ENCODE measurements around the gene PYGO2. TPM values are rescaled to one million over a fixed set of nuclear protein-coding genes. Genes with fewer than 3 reads are reported as not detected.
A peak's percentile ranks its signal among the peaks of the same experiment; 100 is the strongest.

Gene PYGO2
- polyA plus RNA-seq, 1 experiment: 19.3 TPM

DNA sequence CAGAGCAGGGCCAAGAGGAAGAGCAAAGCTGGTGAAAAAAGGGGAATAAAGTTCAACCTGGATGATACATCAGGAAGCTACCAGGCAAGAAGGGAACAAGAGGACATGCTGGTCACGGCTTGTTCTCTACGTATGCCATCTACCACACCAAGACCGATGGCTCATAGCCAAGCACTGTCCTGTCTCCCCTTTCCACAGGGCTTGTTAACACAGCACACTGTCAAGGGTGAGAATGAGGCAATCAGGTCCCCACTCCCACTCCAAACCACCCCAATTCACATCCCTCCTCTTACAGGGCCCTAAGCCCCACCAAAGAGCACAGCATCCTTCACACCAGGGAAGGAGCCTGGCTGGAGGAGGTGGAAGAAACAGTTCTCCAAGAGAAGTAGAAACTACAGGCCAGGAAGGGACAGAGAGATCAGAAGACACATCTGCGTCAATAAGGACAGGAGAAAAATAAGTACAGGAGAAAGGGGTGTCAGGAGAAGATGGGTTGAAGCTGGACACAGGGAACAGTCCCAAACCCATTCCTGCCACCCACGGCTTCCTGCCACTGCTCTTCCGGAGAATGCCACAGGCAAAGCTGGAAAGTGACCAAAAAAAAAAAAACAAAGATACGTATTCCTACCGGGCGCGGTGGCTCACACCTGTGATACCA is 9.9 kb upstream of the PYGO2 start:
- ChIA-PET CTCF (interaction anchor here (1.0 to 4.4 kb wide), 6 partner anchors 16 to 412 kb away, joined by 3 to 19 read pairs (median 7); partner anchors contain the start of genes ADAM15, KRTCAP2 and PBXIP1), POLR2A (interaction anchor here (0.9 to 5.0 kb wide), 9 partner anchors 10 to 80 kb away, joined by 4 to 59 read pairs (median 10); partner anchors contain the start of genes ADAM15, FLAD1, LENEP and PBXIP1)
- no peak for DNase-seq (ENCODE audit: low read depth, low spot score)
- Histone ChIP-seq H3K27me3 (ENCODE audit: control insufficient read depth, insufficient read depth, low read length) (no peaks in the 10 kb centered on the region), H3K27ac (ENCODE audit: low read depth, low read length) (peak overlapping the region; percentile 90), H3K4me3 (ENCODE audit: low read depth, low read length) (peak overlapping the region; percentile 61), H3K9me3 (ENCODE audit: control insufficient read depth, insufficient read depth, low read length) (peaks cover 3% of the 10 kb centered on the region; the same call in 1 of the 2 replicates)
- TF ChIP-seq, protein P1, sequence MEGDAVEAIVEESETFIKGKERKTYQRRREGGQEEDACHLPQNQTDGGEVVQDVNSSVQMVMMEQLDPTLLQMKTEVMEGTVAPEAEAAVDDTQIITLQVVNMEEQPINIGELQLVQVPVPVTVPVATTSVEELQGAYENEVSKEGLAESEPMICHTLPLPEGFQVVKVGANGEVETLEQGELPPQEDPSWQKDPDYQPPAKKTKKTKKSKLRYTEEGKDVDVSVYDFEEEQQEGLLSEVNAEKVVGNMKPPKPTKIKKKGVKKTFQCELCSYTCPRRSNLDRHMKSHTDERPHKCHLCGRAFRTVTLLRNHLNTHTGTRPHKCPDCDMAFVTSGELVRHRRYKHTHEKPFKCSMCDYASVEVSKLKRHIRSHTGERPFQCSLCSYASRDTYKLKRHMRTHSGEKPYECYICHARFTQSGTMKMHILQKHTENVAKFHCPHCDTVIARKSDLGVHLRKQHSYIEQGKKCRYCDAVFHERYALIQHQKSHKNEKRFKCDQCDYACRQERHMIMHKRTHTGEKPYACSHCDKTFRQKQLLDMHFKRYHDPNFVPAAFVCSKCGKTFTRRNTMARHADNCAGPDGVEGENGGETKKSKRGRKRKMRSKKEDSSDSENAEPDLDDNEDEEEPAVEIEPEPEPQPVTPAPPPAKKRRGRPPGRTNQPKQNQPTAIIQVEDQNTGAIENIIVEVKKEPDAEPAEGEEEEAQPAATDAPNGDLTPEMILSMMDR (IDR thresholded peaks at IDR 0.05; ENCODE audit: low read depth, low read length): no peak

DNA sequence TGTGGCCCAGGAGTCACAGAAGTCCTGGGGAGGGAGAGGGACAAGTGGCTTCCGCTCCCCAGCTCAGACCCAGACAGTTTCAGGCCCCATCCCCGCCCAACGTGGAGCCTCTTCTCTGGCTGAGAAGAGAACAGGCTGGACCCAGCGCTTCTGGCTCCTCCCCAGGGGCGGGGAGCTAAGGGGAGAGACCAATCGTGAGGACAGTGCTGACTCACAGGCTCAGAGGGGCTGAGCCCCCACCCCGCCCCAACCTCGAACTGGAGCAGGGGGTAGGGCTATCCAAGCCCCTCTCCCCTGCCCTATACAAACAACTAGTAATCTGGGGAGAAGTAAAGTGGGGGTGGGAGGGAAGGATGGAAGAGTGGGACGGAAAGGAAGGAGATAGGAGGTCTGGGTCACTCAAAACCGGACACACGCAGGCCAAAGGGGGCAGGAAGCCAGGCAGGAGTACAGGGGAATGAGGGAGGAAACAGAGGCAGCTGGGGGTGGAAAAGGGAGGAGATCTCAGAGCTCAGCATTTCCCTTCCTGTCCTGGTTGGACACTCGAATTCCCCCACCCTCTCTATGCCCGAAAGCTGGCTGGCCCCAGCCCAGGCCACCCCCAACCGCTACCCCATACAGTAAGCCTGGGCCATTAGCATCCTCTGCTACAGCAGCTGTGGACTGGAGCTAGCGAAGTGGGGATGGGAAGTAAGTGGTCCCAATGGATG is 9.2 kb upstream of the PYGO2 start, which contains the start of gene SHC1:
TSS of gene SHC1 (minus strand) at position 117 of the 710 bp plus-strand sequence. CDS start 221 bp downstream, outside the sequence.
- peak; percentile 76 for DNase-seq (ENCODE audit: low read depth, low spot score)
- Histone ChIP-seq H3K27ac (ENCODE audit: low read depth, low read length) (peak within 1 kb of the TSS; percentile 90), H3K27me3 (ENCODE audit: control insufficient read depth, insufficient read depth, low read length) (no peaks in the 10 kb centered on the region), H3K4me3 (ENCODE audit: low read depth, low read length) (peak within 1 kb of the TSS; percentile 61), H3K9me3 (ENCODE audit: control insufficient read depth, insufficient read depth, low read length) (peaks cover 3% of the 10 kb centered on the region; the same call in 1 of the 2 replicates)
- ChIA-PET CTCF (interaction anchor here (1.0 to 4.4 kb wide), 8 partner anchors 9 to 411 kb away, joined by 3 to 19 read pairs (median 7); partner anchors contain the start of genes ADAM15, KRTCAP2, PBXIP1 and PYGO2), POLR2A (interaction anchor here (0.6 to 5.0 kb wide), 15 partner anchors 9 to 202 kb away, joined by 3 to 59 read pairs (median 5); partner anchors contain the start of genes ADAM15, FLAD1, KRTCAP2 and LENEP)
- TF ChIP-seq, protein P1 (IDR thresholded peaks at IDR 0.05; ENCODE audit: low read depth, low read length): no peak

DNA sequence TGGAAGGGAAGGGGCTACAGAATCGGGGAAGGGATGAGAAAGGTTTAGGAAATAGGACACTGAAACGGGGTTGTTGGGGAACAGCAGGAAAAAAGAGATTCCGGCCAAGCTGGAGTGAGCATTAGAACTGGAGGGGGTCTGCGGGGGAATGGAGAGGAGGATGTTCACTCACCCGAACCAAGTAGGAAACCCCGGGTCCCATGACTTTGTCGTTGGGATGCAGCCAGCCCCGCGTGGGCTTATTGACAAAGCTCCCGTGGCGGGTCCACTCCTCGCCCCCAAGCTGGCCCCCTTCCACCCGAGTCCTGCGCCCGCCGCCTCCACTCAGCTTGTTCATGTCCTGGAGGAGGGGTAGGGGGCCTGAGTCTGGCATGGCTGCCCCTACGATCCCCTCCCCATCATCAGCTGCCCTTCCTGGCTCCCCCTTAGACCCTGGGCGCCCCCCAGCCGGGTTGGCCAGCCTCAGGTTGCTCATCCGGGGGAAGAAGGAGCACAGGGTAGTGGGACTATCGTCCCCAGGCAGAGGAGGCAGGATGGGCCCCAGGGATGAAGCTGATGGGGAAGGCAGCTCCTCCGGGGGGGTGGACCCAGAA is 8.4 kb upstream of the PYGO2 start:
- ChIA-PET POLR2A (interaction anchor here (0.6 to 5.0 kb wide), 12 partner anchors 8 to 203 kb away, joined by 3 to 59 read pairs (median 8); partner anchors contain the start of genes FLAD1, KRTCAP2, LENEP and PBXIP1), CTCF (interaction anchor here (1.0 to 4.4 kb wide), 7 partner anchors 9 to 203 kb away, joined by 3 to 19 read pairs (median 7); partner anchors contain the start of genes ADAM15, KRTCAP2, PBXIP1 and PYGO2)
- H3K27ac ChIP-seq (ENCODE audit: low read depth, low read length): peak overlapping the region; percentile 52
- DNase-seq (ENCODE audit: low read depth, low spot score): no peak
- no peaks in the 10 kb centered on the region for H3K27me3 ChIP-seq (ENCODE audit: control insufficient read depth, insufficient read depth, low read length)
- H3K9me3 ChIP-seq (ENCODE audit: control insufficient read depth, insufficient read depth, low read length): peaks cover 3% of the 10 kb centered on the region; the same call in 1 of the 2 replicates
- H3K4me3 ChIP-seq (ENCODE audit: low read depth, low read length): peak overlapping the region; percentile 61
- TF ChIP-seq, protein P1 (IDR thresholded peaks at IDR 0.05; ENCODE audit: low read depth, low read length): no peak

DNA sequence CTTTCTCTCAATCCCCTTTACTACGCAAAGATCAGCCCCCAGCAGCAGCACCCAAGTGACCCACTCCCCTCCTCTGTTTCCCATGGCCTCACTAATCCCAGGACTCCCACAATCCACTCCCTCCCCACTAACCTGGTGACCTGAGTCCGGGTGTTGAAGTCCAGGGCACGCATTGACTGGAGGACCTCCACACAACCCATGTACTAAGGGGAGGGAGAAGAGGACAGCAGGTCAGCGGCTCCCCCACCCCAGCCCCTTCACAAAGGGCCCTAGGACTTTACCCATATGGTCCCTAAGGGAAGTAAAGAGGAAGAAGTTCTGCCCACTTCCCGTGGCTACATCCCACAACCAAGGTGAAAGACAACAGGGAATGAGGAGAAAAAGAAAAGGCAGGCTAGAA is 7.7 kb upstream of the PYGO2 start:
- DNase-seq (ENCODE audit: low read depth, low spot score): no peak
- Histone ChIP-seq H3K4me3 (ENCODE audit: low read depth, low read length) (peak overlapping the region; percentile 61), H3K27me3 (ENCODE audit: control insufficient read depth, insufficient read depth, low read length) (no peaks in the 10 kb centered on the region), H3K27ac (ENCODE audit: low read depth, low read length) (no peak overlapping the region), H3K9me3 (ENCODE audit: control insufficient read depth, insufficient read depth, low read length) (peaks cover 3% of the 10 kb centered on the region; the same call in 1 of the 2 replicates)
- ChIA-PET POLR2A (interaction anchor here (0.5 to 5.0 kb wide), 5 partner anchors 8 to 26 kb away, joined by 3 to 59 read pairs (median 9); partner anchors contain the start of genes PBXIP1 and PYGO2), CTCF (interaction anchor here (0.5 to 4.4 kb wide), 3 partner anchors 26 to 48 kb away, joined by 3 to 19 read pairs (median 7); no protein-coding TSS in a partner anchor)
- TF ChIP-seq, protein P1 (IDR thresholded peaks at IDR 0.05; ENCODE audit: low read depth, low read length): no peak
